HEK293 (cell line): Measurements from ENCODE around the gene ZDHHC14.

Experiments used
- TF ChIP-seq, protein P1 (sequence below): fragments of 450-650 bp; formaldehyde crosslinking; IDR thresholded peaks from 2 replicates; pipeline ENCODE4 v1.5.1; 2016; ENCODE audit warnings: missing biosample characterization, missing genetic modification characterization
- TF ChIP-seq, protein P2 (sequence below): fragments of 450-650 bp; formaldehyde crosslinking; IDR thresholded peaks from 2 replicates; pipeline ENCODE4 v1.5.1; 2016; ENCODE audit warnings: missing biosample characterization, missing genetic modification characterization

DNA sequence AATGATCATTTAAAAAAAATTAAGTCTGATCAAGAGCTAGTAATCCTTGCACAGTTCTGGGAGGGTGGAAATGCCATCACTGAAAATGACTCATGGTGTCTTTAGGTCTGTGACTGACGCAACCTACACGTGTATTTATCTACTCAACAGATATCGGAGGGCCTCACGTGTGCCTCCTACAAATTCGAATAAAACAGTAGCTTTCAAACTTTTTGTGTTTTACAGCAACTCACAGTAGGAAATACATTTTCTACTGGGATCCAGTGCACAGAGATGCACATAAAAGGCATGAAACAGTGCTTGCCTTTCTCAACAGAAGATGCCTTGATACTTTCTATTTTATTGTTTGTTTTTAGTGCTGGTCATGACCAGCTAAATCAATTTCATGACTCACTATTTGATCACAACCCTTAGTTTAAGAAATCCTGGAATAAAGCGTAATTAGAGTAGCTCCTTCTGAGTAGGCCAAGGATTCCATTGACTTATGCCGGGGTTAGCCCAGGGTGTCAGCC is 232.1 kb downstream of the ZDHHC14 start:
- TF ChIP-seq, protein P1, sequence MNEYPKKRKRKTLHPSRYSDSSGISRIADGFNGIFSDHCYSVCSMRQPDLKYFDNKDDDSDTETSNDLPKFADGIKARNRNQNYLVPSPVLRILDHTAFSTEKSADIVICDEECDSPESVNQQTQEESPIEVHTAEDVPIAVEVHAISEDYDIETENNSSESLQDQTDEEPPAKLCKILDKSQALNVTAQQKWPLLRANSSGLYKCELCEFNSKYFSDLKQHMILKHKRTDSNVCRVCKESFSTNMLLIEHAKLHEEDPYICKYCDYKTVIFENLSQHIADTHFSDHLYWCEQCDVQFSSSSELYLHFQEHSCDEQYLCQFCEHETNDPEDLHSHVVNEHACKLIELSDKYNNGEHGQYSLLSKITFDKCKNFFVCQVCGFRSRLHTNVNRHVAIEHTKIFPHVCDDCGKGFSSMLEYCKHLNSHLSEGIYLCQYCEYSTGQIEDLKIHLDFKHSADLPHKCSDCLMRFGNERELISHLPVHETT = no peak
- TF ChIP-seq, protein P2, sequence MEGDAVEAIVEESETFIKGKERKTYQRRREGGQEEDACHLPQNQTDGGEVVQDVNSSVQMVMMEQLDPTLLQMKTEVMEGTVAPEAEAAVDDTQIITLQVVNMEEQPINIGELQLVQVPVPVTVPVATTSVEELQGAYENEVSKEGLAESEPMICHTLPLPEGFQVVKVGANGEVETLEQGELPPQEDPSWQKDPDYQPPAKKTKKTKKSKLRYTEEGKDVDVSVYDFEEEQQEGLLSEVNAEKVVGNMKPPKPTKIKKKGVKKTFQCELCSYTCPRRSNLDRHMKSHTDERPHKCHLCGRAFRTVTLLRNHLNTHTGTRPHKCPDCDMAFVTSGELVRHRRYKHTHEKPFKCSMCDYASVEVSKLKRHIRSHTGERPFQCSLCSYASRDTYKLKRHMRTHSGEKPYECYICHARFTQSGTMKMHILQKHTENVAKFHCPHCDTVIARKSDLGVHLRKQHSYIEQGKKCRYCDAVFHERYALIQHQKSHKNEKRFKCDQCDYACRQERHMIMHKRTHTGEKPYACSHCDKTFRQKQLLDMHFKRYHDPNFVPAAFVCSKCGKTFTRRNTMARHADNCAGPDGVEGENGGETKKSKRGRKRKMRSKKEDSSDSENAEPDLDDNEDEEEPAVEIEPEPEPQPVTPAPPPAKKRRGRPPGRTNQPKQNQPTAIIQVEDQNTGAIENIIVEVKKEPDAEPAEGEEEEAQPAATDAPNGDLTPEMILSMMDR (tag by site-specific recombination) = no peak
